Activated naive CD4-positive, alpha-beta T cell treated with anti-CD3 and anti-CD28 coated beads for 36 hours (primary cell): Measurements from ENCODE around the gene STAB1. TPM values are rescaled to one million over a fixed set of nuclear protein-coding genes. Genes with fewer than 3 reads are reported as not detected.
"Not testable (repeated sequence)": the region's sequence is repeated elsewhere in the genome, so short reads cannot be mapped to it uniquely, and the experiment has no call there.

Source experiments
- CTCF ChIA-PET: fragments of 350-600 bp; sonication (Branson Sonifier 250); formaldehyde crosslinking; loops from one replicate; lab custom pipeline; 2021; ENCODE audit warnings: antibody characterized with exemption; lab: Charles Lee
- DNase-seq: peaks from one replicate; pipeline ENCODE4 v3.0.0-alpha.2; 2020
- H3K27ac Mint-ChIP-seq: one replicate; pipeline ENCODE4 v1.8.0; 2021; ENCODE audit warnings: mild to moderate bottlenecking, mixed read lengths
- H3K27me3 Mint-ChIP-seq: one replicate; pipeline ENCODE4 v1.8.0; 2021; ENCODE audit warnings: low read depth, mixed read lengths
- H3K36me3 Mint-ChIP-seq: one replicate; pipeline ENCODE4 v1.8.0; 2021; ENCODE audit warnings: low read depth, mixed read lengths
- H3K4me1 Mint-ChIP-seq: one replicate; pipeline ENCODE4 v1.8.0; 2021; ENCODE audit warnings: low read depth, mixed read lengths
- H3K4me3 Mint-ChIP-seq: one replicate; pipeline ENCODE4 v1.8.0; 2021; ENCODE audit warnings: mild to moderate bottlenecking, moderate library complexity, mixed read lengths
- H3K9me3 Mint-ChIP-seq: one replicate; pipeline ENCODE4 v1.8.0; 2021; ENCODE audit warnings: mixed read lengths
- intact Hi-C: fragments of 100-400 bp; cut with micrococcal nuclease; formaldehyde crosslinking; loops from one replicate; pipeline ENCODE4 v1.15.1; 2023
- total RNA-seq, 2 experiments: library from RNA; stranded (reverse); gene quantifications; one replicate each; pipeline ENCODE4 v1.2.3, GENCODE V29; 2021

STAB1 gene
- total RNA-seq, 2 experiments from 2014 or later: 0.10 to 0.17 TPM

DNA sequence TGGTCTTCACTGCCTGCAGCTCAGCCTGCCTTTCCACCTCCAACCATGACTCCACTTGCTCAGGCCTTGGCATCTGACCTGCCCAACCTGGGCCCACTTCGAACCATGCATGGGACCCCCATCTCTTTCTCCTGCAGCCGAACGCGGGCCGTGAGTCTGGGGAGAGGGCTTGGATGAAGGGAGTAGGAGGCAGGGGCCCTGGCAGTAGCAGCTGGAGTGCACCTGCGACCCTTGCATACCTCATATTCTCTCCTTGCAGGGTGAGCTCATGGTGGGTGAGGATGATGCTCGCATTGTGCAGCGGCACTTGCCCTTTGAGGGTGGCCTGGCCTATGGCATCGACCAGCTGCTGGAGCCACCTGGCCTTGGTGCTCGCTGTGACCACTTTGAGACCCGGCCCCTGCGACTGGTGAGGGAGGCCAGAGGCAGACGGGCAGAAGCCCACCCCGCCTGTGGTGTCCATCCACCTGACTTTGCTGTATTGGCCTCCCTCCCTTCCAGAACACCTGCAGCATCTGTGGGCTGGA, 25.1 kb downstream of the STAB1 start:
- H3K36me3 Mint-ChIP-seq: peaks cover 5% of the 10 kb centered on the region
- H3K4me1 Mint-ChIP-seq: no peaks in the 10 kb centered on the region
- DNase-seq: no peak
- no peaks in the 10 kb centered on the region for H3K9me3 Mint-ChIP-seq
- intact Hi-C loops: no loop called here
- H3K27me3 Mint-ChIP-seq: no peaks in the 10 kb centered on the region
- CTCF ChIA-PET: no interaction called here
- no peak overlapping the region for H3K4me3 Mint-ChIP-seq
- H3K27ac Mint-ChIP-seq: no peak overlapping the region

DNA sequence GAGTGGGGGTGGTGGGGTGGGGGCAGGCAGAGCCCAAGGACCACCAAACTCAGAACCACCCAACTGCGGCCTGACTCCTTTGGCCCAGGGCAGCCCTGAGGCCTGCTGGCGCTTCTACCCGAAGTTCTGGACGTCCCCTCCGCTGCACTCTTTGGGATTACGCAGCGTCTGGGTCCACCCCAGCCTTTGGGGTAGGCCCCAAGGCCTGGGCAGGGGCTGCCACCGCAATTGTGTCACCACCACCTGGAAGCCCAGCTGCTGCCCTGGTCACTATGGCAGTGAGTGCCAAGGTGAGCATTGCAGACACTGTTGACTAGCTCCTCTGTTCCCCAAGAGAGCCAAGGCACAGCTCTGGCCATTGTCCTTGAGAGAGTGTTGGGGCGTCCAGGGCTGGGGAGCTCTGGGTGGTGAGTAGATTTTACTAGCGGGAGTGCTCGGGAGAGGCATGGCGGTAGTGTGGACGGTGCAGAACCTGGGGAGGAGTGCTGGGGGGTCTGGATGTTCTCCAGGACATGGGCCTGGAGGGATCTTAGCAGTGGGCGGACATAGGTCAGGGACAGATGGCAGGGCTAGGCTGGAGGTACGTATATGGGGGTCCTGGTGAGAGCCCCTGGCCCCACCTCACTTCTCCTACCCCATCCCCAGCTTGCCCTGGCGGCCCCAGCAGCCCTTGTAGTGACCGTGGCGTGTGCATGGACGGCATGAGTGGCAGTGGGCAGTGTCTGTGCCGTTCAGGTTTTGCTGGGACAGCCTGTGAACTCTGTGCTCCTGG, 25.8 kb downstream of the STAB1 start:
- Mint-ChIP-seq H3K27ac (no peak overlapping the region), H3K36me3 (peaks cover 5% of the 10 kb centered on the region), H3K9me3 (no peaks in the 10 kb centered on the region), H3K4me3 (no peak overlapping the region), H3K27me3 (no peaks in the 10 kb centered on the region), H3K4me1 (no peaks in the 10 kb centered on the region)
- intact Hi-C loops: no loop called here
- CTCF ChIA-PET: no interaction called here
- DNase-seq: no peak

DNA sequence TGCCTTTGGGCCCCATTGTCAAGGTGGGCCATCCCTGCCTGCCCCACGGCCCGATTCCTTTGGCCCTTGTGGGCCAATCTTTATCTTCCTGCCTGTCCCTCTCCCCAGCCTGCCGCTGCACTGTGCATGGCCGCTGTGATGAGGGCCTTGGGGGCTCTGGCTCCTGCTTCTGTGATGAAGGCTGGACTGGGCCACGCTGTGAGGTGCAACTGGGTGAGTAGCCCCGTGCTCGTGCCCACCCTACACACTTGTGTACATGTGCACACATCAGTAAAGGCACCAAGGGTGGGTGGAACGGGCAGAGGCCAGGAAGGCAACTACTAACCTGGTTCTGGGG, 26.3 kb downstream of the STAB1 start:
- no peak overlapping the region for H3K27ac Mint-ChIP-seq
- H3K9me3 Mint-ChIP-seq: no peaks in the 10 kb centered on the region
- DNase-seq: no peak
- CTCF ChIA-PET: no interaction called here
- peaks cover 5% of the 10 kb centered on the region for H3K36me3 Mint-ChIP-seq
- H3K27me3 Mint-ChIP-seq: no peaks in the 10 kb centered on the region
- intact Hi-C loops: no loop called here
- H3K4me3 Mint-ChIP-seq: no peak overlapping the region
- no peaks in the 10 kb centered on the region for H3K4me1 Mint-ChIP-seq

DNA sequence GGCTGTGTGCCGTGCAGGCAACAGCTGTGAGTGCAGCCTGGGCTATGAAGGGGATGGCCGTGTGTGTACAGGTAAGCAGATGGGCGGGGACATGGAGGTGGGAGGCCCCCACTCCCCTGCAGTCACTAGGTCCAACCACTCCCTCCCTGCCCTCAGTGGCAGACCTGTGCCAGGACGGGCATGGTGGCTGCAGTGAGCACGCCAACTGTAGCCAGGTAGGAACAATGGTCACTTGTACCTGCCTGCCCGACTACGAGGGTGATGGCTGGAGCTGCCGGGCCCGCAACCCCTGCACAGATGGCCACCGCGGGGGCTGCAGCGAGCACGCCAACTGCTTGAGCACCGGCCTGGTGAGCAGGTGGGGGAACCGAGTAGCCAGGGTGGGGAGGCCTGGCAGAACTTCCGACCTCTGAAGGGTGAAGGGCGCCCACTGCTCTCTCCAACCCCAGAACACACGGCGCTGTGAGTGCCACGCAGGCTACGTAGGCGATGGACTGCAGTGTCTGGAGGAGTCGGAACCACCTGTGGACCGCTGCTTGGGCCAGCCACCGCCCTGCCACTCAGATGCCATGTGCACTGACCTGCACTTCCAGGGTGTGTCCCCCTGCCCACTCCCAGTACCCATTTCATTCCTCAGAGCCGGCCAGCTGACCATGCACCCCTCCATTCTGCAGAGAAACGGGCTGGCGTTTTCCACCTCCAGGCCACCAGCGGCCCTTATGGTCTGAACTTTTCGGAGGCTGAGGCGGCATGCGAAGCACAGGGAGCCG, 26.9 kb downstream of the STAB1 start:
- no peaks in the 10 kb centered on the region for H3K9me3 Mint-ChIP-seq
- CTCF ChIA-PET: interaction anchor here (0.6 kb wide), 1 partner anchor 110 kb away, joined by 3 read pairs; no protein-coding TSS in a partner anchor

DNA sequence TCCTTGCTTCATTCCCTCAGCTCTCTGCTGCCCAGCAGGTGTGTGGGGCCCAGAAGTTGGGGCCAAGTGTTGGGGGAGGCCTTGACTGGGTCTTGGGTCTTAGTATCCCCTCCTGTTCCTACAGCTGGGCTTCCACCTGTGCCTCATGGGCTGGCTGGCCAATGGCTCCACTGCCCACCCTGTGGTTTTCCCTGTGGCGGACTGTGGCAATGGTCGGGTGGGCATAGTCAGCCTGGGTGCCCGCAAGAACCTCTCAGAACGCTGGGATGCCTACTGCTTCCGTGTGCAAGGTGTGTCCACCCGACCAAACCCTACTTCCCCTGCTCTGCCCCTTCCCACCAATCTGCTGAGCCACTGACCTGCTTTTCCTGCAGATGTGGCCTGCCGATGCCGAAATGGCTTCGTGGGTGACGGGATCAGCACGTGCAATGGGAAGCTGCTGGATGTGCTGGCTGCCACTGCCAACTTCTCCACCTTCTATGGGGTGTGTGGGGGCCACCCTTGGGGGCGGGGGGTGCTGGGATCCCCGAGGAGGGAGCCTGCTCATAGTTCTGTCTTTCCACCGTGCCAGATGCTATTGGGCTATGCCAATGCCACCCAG, 27.6 kb downstream of the STAB1 start:
- peaks cover 5% of the 10 kb centered on the region for H3K36me3 Mint-ChIP-seq
- DNase-seq: no peak
- no peaks in the 10 kb centered on the region for H3K27me3 Mint-ChIP-seq
- H3K4me1 Mint-ChIP-seq: no peaks in the 10 kb centered on the region
- no peak overlapping the region for H3K27ac Mint-ChIP-seq
- no peak overlapping the region for H3K4me3 Mint-ChIP-seq
- CTCF ChIA-PET: interaction anchor here (0.6 kb wide), 1 partner anchor 111 kb away, joined by 3 read pairs; no protein-coding TSS in a partner anchor
- H3K9me3 Mint-ChIP-seq: no peaks in the 10 kb centered on the region
- intact Hi-C loops: no loop called here

More for the DNA sequence above, 26.9 kb downstream of the STAB1 start:
- intact Hi-C loops: no loop called here
- Mint-ChIP-seq H3K4me1 (no peaks in the 10 kb centered on the region), H3K27me3 (no peaks in the 10 kb centered on the region), H3K36me3 (peaks cover 5% of the 10 kb centered on the region), H3K4me3 (no peak overlapping the region), H3K27ac (no peak overlapping the region)
- no peak for DNase-seq

DNA sequence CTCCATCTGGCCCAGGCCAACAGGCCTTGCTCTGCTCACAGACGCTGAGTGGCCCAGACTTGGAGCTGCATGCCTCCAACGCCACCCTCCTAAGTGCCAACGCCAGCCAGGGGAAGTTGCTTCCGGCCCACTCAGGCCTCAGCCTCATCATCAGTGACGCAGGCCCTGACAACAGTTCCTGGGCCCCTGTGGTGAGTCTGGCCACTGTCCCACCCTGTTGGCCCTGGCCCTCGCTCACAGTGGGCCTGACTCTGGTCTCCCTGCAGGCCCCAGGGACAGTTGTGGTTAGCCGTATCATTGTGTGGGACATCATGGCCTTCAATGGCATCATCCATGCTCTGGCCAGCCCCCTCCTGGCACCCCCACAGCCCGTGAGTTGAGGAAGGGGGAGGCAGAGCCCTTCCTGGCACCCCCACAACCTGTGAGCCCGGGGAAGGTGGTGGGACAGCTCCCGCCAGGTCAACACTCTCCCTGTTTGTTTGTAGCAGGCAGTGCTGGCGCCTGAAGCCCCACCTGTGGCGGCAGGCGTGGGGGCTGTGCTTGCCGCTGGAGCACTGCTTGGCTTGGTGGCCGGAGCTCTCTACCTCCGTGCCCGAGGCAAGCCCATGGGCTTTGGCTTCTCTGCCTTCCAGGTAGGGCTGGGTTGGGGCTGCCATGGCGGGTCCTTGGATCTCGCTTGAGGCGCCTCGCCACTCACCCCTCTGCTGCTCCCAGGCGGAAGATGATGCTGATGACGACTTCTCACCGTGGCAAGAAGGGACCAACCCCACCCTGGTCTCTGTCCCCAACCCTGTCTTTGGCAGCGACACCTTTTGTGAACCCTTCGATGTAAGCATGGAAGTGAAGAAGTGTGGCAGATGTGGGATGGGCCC, 28.5 kb downstream of the STAB1 start:
- H3K27ac Mint-ChIP-seq: no peak overlapping the region
- no peaks in the 10 kb centered on the region for H3K9me3 Mint-ChIP-seq
- CTCF ChIA-PET: no interaction called here
- DNase-seq: no peak
- H3K27me3 Mint-ChIP-seq: no peaks in the 10 kb centered on the region
- intact Hi-C loops: no loop called here
- H3K4me3 Mint-ChIP-seq: no peak overlapping the region
- H3K4me1 Mint-ChIP-seq: no peaks in the 10 kb centered on the region
- peaks cover 5% of the 10 kb centered on the region for H3K36me3 Mint-ChIP-seq

DNA sequence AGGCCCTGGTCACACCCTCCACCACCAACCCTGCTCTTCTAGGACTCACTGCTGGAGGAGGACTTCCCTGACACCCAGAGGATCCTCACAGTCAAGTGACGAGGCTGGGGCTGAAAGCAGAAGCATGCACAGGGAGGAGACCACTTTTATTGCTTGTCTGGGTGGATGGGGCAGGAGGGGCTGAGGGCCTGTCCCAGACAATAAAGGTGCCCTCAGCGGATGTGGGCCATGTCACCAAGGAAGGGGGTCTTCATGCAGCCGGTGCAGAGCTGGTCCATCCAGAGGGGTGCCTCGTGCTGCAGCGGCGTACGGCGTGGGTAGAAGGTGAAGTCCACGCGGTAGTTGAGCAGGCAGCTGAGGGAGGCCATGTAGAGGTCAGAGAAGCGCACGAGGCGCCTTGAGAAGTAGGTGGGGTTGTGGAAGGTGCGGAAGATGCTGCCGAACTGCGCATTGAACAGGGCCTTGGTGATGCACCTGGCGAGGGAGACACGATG, 29.2 kb downstream of the STAB1 start:
- no peak for DNase-seq
- peaks cover 5% of the 10 kb centered on the region for H3K36me3 Mint-ChIP-seq

DNA sequence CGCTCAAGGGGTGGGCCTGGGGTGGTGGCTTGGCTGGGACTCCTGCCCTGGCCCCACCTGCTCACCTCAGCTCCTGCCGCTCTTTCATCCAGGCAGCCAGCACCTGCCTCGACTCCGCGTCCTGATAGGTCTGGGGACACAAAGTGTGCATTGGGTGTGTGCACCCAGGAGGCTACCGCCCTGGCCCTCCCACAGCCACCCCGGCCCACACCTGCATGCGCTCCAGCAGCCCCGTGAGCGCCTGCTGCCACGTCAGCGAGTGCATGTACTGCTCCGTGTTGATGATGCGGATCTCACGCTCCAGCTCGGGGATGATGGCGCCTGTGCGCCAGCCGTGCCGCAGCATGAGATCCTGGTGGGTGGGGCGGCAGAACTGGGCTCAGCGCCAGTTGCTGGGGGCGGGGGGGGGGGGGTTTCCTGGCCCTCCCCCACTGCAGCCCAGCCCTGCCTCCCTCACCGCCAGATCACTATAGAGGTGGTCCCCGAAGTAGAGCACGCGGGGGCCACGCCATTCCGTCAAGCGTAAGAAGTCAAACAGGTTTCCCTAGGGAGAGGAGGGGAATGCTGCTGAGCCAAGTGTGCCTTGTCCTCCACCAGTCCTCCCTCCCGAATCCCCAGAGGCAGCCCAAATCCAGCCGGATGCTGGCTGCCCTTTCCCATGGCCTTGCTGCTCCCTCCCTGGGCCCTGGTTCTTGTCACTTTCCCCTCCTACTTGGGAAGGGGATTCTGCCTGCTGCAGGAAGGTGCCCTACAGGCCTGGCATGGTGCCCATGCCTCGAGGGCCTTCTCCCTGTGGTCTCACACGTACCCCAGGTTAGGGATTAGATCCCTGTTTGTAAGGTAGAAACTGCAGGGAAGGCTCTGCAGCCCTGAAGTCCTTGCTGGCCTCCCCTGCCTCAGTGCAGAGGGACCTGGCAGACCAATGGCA, 29.9 kb downstream of the STAB1 start:
- H3K27ac Mint-ChIP-seq: no peak overlapping the region
- no peaks in the 10 kb centered on the region for H3K27me3 Mint-ChIP-seq

More for the DNA sequence above, 29.2 kb downstream of the STAB1 start:
- no peaks in the 10 kb centered on the region for H3K27me3 Mint-ChIP-seq
- H3K4me3 Mint-ChIP-seq: no peak overlapping the region
- H3K4me1 Mint-ChIP-seq: no peaks in the 10 kb centered on the region
- H3K27ac Mint-ChIP-seq: no peak overlapping the region
- intact Hi-C loops: no loop called here
- CTCF ChIA-PET: no interaction called here
- no peaks in the 10 kb centered on the region for H3K9me3 Mint-ChIP-seq

DNA sequence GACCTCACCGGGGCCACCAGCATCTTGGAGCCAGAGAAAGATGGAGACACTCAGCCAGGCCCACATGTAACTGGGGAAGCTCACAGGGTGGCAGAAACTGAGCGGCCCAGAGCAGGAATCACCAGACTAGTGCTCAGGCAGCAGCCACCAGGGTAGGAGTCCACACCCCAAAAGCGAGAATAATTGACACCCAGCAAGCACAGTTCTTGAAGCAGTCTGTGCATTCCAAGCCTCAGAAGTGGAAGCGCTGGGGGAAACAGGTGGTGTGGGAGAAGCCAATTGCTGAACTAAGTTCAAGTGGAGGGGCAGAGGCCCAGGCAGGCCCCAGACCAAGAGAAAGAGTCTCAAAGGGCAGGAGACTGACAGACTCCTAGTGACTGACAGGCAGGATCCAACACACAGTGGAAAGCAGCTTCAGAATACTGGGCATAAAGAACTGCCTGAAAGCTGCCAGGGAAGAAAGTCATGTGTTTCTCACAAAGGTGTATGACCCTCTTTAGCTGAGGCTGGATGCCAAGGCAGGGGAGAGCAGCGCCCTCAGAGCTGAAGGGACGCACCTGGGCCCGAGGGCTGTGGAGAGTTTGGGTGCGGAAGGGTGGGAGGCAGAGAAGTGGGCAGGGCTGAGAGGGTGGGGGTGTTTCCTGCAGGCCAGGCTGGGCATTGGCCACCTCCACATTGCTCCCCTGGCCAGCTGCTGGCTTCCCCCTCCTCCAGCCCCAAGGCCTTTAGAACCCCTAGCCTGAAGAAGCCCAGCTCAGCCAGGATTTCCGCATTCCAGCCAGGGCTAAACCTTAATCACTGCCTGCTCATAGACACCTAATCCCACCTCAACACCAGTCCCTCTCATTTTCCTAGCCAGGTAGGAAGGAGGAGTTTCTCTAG, 30.8 kb downstream of the STAB1 start:
- Mint-ChIP-seq H3K36me3 (peaks cover 5% of the 10 kb centered on the region), H3K27me3 (no peaks in the 10 kb centered on the region), H3K4me3 (no peak overlapping the region), H3K9me3 (no peaks in the 10 kb centered on the region), H3K4me1 (no peaks in the 10 kb centered on the region), H3K27ac (no peak overlapping the region)
- DNase-seq: no peak
- CTCF ChIA-PET: no interaction called here
- intact Hi-C loops: no loop called here

More for the DNA sequence above, 29.9 kb downstream of the STAB1 start:
- Mint-ChIP-seq H3K4me1 (no peaks in the 10 kb centered on the region), H3K9me3 (no peaks in the 10 kb centered on the region), H3K4me3 (no peak overlapping the region), H3K36me3 (peaks cover 5% of the 10 kb centered on the region)
- intact Hi-C loops: no loop called here
- no peak for DNase-seq
- CTCF ChIA-PET: no interaction called here

DNA sequence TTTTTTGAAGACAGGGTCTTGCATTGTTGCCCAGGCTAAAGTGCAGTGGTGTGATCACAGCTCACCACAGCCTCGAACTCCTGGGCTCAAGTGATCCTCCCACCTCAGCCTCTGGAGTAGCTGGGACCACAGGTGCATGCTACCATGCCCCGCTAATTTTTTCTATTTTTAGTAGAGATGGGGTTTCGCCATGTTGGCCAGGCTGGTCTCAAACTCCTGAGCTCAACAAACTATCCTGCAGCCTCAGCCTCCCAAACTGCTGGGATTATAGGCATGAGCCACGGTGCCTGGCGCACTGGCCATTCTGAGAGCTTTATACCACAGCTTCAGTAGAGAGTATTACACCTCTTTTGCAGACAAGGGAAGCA, 31.5 kb downstream of the STAB1 start:
- H3K27ac Mint-ChIP-seq, H3K9me3 Mint-ChIP-seq, H3K27me3 Mint-ChIP-seq, CTCF ChIA-PET, H3K36me3 Mint-ChIP-seq, intact Hi-C loops, H3K4me1 Mint-ChIP-seq, H3K4me3 Mint-ChIP-seq, DNase-seq: not testable (repeated sequence)
